HG02870 (cell line): ENCODE data around the gene MAPT.
"Not testable (repeated sequence)": the region's sequence is repeated elsewhere in the genome, so short reads cannot be mapped to it uniquely, and the experiment has no call there.

Experiments used
- ATAC-seq: cut with Tn5 transposase; IDR thresholded peaks from one replicate; pipeline ENCODE4 v1.9.1; 2021; ENCODE audit warnings: mild to moderate bottlenecking, moderate library complexity; ENCODE audit not compliant: unreplicated experiment

MAPT gene

GRCh38 chr17:45923511-45924268, 29.3 kb downstream of the MAPT start:
- no peak for ATAC-seq

GRCh38 chr17:45924332-45924820, 30.0 kb downstream of the MAPT start:
- ATAC-seq = no peak

- no peak for ATAC-seq
Measured at GRCh38 chr17:45925311-45925710, 31.0 kb downstream of the MAPT start.

GRCh38 chr17:45927247-45927646, 32.9 kb downstream of the MAPT start:
- ATAC-seq = no peak

GRCh38 chr17:45929344-45929743, 35.0 kb downstream of the MAPT start:
- ATAC-seq = no peak

GRCh38 chr17:45930420-45930951, 36.1 kb downstream of the MAPT start:
- ATAC-seq = no peak

- ATAC-seq = no peak
Measured at GRCh38 chr17:45931677-45932076, 37.3 kb downstream of the MAPT start.

- ATAC-seq = no peak
Measured at GRCh38 chr17:45934044-45934979, 40.0 kb downstream of the MAPT start.

GRCh38 chr17:45935197-45935709, 40.9 kb downstream of the MAPT start:
- ATAC-seq = no peak

GRCh38 chr17:45935710-45936509, 41.6 kb downstream of the MAPT start:
- ATAC-seq = no peak

- ATAC-seq = no peak
Measured at GRCh38 chr17:45936610-45937009, 42.3 kb downstream of the MAPT start.

GRCh38 chr17:45937186-45937585, 42.8 kb downstream of the MAPT start:
- ATAC-seq = not testable (repeated sequence)

GRCh38 chr17:45939395-45939794, 45.0 kb downstream of the MAPT start:
- ATAC-seq = no peak

- no peak for ATAC-seq
Measured at GRCh38 chr17:45940293-45940692, 45.9 kb downstream of the MAPT start.

- no peak for ATAC-seq
Measured at GRCh38 chr17:45940826-45941225, 46.5 kb downstream of the MAPT start.

GRCh38 chr17:45941395-45941794, 47.0 kb downstream of the MAPT start:
- ATAC-seq = no peak

- ATAC-seq = no peak
Measured at GRCh38 chr17:45942284-45942683, 47.9 kb downstream of the MAPT start.

GRCh38 chr17:45946841-45947256, 52.5 kb downstream of the MAPT start:
- no peak for ATAC-seq

GRCh38 chr17:45948498-45948880, 54.1 kb downstream of the MAPT start:
- no peak for ATAC-seq

GRCh38 chr17:45948881-45949624, 54.7 kb downstream of the MAPT start:
- no peak for ATAC-seq
